NB4 (cell line): ENCODE results near the gene SIN3B.

Experiments
- MYC ChIP-seq: IDR thresholded peaks from 2 replicates; pipeline ENCODE4 v1.6.1; 2011; ENCODE audit warnings: low read depth, low read length
- POLR2A ChIP-seq: IDR thresholded peaks from 2 replicates; pipeline ENCODE4 v1.6.1; 2011; ENCODE audit warnings: mild to moderate bottlenecking; ENCODE audit not compliant: insufficient read length; ENCODE audit errors: extremely low read depth
- TF ChIP-seq, protein P1 (sequence below): IDR thresholded peaks from one replicate; pipeline ENCODE4 v1.5.1; 2012; ENCODE audit warnings: low read depth, low read length

DNA sequence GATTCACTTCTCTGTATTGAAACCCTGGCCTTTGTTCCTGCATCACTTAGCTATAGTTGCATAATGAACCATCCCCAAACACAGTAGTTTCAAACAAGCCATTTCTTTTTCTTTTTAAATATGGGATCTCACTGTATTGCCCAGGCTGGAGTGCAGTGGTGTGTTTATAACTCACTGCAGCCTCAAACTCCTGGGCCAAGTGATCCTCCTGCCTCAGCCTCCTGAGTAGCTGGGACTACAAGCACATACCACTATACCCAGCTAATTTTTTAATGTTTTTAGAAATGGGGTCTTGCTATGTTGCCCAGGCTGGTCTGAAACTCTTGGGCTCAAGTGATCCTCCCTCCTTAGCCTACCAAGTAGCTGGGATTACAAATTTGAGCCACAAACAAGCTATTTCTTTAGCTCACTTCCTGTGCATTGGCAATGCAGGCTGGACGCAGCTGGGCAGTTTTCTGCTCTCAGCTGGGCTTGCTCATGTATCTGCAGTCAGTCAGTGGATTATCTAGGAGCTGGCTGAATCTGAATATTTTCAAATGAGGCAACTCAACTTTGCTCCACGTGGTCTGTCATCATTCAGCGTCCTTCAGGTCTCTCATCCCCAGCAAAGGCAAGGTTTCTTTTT, 49.5 kb upstream of the SIN3B start:
- TF ChIP-seq POLR2A (no peak), MYC (no peak)
- TF ChIP-seq, protein P1, sequence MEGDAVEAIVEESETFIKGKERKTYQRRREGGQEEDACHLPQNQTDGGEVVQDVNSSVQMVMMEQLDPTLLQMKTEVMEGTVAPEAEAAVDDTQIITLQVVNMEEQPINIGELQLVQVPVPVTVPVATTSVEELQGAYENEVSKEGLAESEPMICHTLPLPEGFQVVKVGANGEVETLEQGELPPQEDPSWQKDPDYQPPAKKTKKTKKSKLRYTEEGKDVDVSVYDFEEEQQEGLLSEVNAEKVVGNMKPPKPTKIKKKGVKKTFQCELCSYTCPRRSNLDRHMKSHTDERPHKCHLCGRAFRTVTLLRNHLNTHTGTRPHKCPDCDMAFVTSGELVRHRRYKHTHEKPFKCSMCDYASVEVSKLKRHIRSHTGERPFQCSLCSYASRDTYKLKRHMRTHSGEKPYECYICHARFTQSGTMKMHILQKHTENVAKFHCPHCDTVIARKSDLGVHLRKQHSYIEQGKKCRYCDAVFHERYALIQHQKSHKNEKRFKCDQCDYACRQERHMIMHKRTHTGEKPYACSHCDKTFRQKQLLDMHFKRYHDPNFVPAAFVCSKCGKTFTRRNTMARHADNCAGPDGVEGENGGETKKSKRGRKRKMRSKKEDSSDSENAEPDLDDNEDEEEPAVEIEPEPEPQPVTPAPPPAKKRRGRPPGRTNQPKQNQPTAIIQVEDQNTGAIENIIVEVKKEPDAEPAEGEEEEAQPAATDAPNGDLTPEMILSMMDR: no peak
